ENCODE measurements around the gene COX19.

- TF ChIP-seq CTCF (conservative IDR thresholded peaks at IDR 0.05) (no peak; the same call in 1 of the 2 replicates), ZFX (IDR thresholded peaks at IDR 0.05) (no peak)
Measured at GRCh38 chr7:954330-955238, 20.8 kb downstream of the COX19 start, which contains the start of gene ADAP1.

Measured in C4-2B (cell line).